Keratinocyte (primary cell): Measurements from ENCODE around the gene SMARCAL1.

ENCODE experiments used
- CTCF ChIP-seq, 3 experiments: IDR thresholded peaks in 1 of 3; conservative IDR thresholded peaks in 1 of 3; optimal IDR thresholded peaks in 1 of 3; 2 replicates in 2 of 3; 3 replicates in 1 of 3; pipeline versions ENCODE3 to v1.5.1; 2011; ENCODE audit warnings: low read length in 3 of 3, mild to moderate bottlenecking in 3 of 3, moderate library complexity in 2 of 3, control low read depth in 1 of 3, inconsistent platforms in 1 of 3; ENCODE audit not compliant: insufficient read depth in 2 of 3; ENCODE audit errors: extremely low read depth in 1 of 3
- EZH2 ChIP-seq: IDR thresholded peaks from one replicate; pipeline ENCODE4 v1.6.1; 2012; ENCODE audit warnings: inconsistent platforms, mild to moderate bottlenecking, low read length, moderate library complexity

- no peak for TF ChIP-seq EZH2
- TF ChIP-seq CTCF (optimal IDR thresholded peaks at IDR 0.05 in 1 of 3, IDR thresholded peaks at IDR 0.05 in 1 of 3, conservative IDR thresholded peaks at IDR 0.05 in 1 of 3; ENCODE audit: extremely low read depth in 1 of 3, insufficient read depth in 2 of 3, low read length in 3 of 3), result no peak
These were observed 38.5 kb downstream of the SMARCAL1 start for GRCh38 chr2:216450784-216451183.
